ENCODE data around the gene INSYN1.

INSYN1 gene

GRCh38 chr15:73717802-73718201 lies 35.3 kb downstream of the INSYN1 start:
- no peak for DNase-seq (ENCODE audit: extremely low spot score)
- POLR2A ChIA-PET = no interaction called here
- no peak for TF ChIP-seq CTCF (IDR thresholded peaks at IDR 0.05; ENCODE audit: control extremely low read depth, extremely low read depth, low read depth, missing control alignments)
- CTCF ChIA-PET = interaction anchor here (1.7 to 2.6 kb wide), 2 partner anchors 10 to 13 kb away, joined by 6 to 11 read pairs; no protein-coding TSS in a partner anchor

DNA sequence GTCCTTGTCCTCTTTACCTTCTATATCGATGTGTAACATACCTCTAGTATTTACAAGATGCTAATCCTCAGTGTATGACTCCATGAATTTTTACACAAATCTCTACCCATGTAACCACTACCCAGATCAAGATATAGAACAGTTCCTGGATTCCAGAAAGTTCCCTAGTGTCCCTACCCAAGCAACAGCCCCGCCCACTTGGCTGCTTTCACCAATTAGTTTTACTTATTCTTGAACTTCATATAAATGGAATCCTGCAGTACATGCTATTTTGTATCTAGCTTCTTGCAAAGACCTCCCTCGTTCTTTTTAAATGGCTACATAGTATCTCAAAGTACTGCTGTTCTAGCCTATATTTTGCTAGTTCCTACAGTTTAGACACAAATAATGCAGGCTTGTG lies 35.9 kb downstream of the INSYN1 start:
- ChIA-PET POLR2A (no interaction called here), CTCF (no interaction called here)
- no peak for TF ChIP-seq CTCF (IDR thresholded peaks at IDR 0.05; ENCODE audit: control extremely low read depth, extremely low read depth, low read depth, missing control alignments)
- DNase-seq (ENCODE audit: extremely low spot score) = no peak

DNA sequence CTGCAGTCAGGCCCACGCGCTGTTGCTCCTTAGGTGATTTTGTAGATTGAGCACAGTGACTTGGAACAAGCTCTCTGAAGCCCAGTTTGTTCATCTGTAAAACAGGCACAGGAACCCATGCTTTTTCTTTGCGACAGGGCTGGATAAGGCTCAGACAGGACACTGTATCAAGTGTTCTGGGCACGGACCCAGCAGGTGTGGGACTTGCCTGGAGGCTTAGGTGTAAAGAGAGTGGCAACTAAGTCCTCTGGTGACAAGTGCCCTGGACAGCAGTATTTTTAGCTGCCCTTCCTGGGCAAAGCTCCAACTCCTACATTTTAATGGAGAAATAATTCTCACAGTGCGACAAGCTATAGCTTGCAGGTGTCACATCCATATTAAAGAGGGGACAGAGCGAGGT lies 36.7 kb downstream of the INSYN1 start:
- POLR2A ChIA-PET = no interaction called here
- no peak for TF ChIP-seq CTCF (IDR thresholded peaks at IDR 0.05; ENCODE audit: control extremely low read depth, extremely low read depth, low read depth, missing control alignments)
- CTCF ChIA-PET = interaction anchor here (1.0 to 1.2 kb wide), 3 partner anchors 9 to 80 kb away, joined by 3 read pairs; no protein-coding TSS in a partner anchor
- no peak for DNase-seq (ENCODE audit: extremely low spot score)

DNA sequence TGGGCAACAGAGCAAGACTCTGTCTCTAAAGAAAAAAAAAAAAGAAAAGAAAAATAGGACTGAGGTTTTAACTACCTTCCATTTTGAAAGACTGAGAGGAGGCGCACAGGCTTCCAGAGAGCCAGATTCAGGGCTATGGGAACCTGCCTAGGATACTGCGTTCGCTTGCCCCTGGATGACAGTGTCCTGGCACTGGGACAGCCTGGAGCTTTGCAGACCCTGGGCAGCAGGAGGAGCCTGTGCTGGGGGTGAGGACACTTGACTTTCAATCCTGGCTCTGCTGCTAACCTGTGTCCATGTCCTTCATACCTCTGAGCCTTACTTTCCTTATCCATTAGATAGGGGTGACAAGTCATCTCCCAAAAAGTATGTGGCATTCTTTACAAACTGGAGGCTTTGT lies 37.7 kb downstream of the INSYN1 start:
- DNase-seq (ENCODE audit: extremely low spot score) = no peak
- no peak for TF ChIP-seq CTCF (IDR thresholded peaks at IDR 0.05; ENCODE audit: control extremely low read depth, extremely low read depth, low read depth, missing control alignments)
- ChIA-PET POLR2A (no interaction called here), CTCF (interaction anchor here (1.0 to 1.1 kb wide), 2 partner anchors 11 to 79 kb away, joined by 3 read pairs; no protein-coding TSS in a partner anchor)

DNA sequence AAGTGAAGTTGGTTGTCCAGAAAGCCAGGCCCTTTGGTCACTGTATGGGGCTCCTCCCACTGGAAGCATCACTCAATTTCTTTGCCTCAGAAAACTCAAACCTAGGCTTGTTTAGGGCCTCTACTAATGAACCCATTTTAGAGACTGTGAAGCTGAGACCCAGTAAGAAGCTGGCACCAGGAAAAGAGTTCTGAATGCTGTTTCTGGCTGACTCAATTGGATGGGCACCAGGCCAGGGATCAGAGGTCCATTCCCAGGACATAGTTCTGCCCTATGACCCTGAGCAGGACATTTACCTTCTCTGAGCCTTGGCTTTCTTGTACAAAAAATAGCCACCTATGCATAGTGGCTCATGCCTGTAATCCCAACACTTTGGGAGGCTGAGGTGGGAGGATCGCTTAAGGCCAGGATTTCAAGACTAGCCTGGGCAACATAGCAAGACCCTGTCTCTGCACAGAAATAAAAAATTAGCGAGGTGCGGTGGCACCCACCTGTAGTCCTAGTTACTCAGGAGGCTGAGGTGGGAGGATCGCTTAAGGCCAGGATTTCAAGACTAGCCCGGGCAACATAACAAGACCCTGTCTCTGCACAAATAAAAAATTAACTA lies 38.4 kb downstream of the INSYN1 start:
- no peak for TF ChIP-seq CTCF (IDR thresholded peaks at IDR 0.05; ENCODE audit: control extremely low read depth, extremely low read depth, low read depth, missing control alignments)

DNA sequence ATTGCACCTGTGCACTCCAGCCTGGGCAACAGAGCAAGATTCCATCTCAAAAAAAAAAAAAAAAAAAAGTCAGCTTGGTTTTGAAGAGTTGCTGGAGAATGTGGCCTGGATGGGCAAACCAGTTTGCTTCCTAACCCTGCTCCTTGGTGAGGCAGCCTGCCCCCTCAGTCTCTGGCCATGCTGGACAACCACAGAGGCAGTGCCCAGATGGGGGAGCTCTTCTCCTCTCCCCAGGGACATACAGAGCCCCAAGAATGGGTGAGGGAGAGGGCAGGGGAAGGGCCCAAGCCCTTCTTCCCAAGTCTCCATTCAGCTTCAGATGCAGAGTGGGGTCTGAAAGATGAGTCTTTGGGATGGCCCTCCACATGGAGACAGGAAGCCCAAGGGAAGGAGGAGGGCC lies 41.0 kb downstream of the INSYN1 start:
- CTCF ChIA-PET = interaction anchor here (0.9 kb wide), 1 partner anchor 12 kb away, joined by 3 read pairs; no protein-coding TSS in a partner anchor
- no peak for DNase-seq (ENCODE audit: extremely low spot score)
- TF ChIP-seq CTCF (IDR thresholded peaks at IDR 0.05; ENCODE audit: control extremely low read depth, extremely low read depth, low read depth, missing control alignments) = no peak
- POLR2A ChIA-PET = interaction anchor here (0.5 kb wide), 1 partner anchor 1241 kb away, joined by 3 read pairs; no protein-coding TSS in a partner anchor

More for the DNA sequence above, 38.4 kb downstream of the INSYN1 start:
- no peak for DNase-seq (ENCODE audit: extremely low spot score)
- ChIA-PET CTCF (no interaction called here), POLR2A (no interaction called here)

Data from GM10248 (cell line).